ENCODE results near the gene FXYD5.

DNA sequence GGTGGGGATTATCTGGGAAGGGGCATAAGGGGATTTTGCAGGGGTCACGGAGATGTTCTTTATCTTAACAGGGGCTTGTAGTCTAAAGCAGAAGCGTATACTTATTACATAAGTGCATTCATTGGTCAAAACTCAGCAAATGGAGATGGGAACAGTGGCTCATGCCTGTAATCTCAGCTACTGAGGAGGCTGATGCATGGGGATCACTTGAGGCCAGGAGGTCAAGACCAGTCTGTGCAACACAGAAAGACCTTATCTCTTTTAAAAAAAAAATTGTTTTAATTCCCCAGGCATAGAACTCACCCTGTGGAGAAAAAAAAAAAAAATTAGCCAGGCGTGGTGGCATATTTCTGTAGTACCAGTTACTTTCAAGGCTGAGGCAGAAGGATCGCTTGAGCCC, 55.1 kb downstream of the FXYD5 start:
- TF ChIP-seq CTCF (IDR thresholded peaks at IDR 0.05) (no peak), POLR2A (IDR thresholded peaks at IDR 0.05) (no peak), EP300 (IDR thresholded peaks at IDR 0.05) (no peak), POLR2AphosphoS5 (IDR thresholded peaks at IDR 0.05) (no peak)
